GM21717 (cell line): ENCODE data around the gene SIK2.

ENCODE experiments used
- ATAC-seq: cut with Tn5 transposase; IDR thresholded peaks from one replicate; pipeline ENCODE4 v1.9.1; 2021; ENCODE audit warnings: mild to moderate bottlenecking, moderate library complexity; ENCODE audit not compliant: unreplicated experiment

The SIK2 gene

DNA sequence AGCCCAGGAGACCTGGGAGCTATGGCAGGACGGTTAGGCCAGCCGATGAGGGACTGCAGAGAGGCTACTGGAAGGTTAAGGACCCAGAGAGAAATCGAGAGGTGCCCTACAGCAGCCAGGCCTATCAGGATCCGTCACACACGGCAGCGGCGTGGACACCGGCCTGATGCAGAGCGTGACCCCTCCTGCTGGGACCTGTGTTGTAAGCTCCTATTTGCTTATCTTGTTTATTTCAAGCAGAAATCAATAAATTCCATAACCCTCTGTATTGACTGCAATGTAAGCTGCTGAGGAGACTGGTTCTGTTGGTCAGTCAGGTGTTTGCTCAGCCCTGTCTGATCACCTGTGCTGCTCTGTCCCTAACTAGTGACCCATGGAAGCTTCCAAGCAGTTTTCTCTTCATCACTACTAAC is 124.1 kb downstream of the SIK2 start:
- ATAC-seq = no peak

- ATAC-seq = no peak
Measured at GRCh38 chr11:111727431-111727830, 125.2 kb downstream of the SIK2 start.

GRCh38 chr11:111729071-111729830 is 127.0 kb downstream of the SIK2 start:
- ATAC-seq = no peak

DNA sequence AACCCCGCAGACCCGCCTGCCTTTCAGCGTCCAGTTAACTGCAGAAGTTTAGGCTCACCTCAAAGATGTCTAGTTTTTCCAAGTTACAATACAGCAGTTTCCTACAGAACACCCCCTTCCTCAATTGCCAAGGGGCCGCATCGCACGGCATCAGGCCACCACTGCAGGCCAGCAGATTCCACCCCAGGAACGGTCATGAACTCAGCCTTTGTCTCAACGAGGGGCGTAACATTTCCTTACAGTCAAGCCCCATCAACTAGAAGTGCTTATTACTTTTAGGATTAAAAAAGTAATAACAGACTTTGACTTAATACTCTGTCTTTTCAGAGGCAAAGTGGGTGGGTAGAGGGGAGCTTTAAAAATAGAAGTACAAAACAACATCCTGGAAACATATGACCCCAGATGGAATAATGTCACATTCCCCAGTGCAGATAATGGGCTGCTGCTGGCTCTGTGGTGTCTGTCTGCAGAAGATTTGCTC is 127.6 kb downstream of the SIK2 start:
- no peak for ATAC-seq

- no peak for ATAC-seq
Measured at GRCh38 chr11:111730871-111731591, 128.8 kb downstream of the SIK2 start.

GRCh38 chr11:111731821-111732220 is 129.6 kb downstream of the SIK2 start:
- ATAC-seq = no peak

DNA sequence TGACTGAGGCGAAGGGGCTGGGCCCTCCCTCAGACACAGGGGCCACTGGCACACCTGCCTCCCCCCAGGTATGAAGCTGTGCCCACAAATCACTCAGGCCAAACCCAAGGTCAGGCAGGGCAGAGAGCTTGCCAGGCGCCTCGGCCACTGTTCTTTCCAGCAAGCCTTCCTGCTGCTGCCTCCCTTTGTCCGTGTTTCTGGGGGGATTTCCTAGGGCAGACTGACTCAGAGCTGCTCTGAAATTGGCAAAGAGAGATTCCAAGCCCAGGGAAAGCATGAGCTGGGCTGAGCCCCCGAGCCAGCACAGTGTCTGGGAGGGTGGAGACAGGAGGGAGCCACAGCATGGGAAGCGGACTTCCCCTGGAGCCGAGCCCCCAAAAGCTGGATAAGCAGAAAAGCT is 130.8 kb downstream of the SIK2 start:
- ATAC-seq = no peak

- ATAC-seq = no peak
Measured at GRCh38 chr11:111733611-111734088, 131.4 kb downstream of the SIK2 start.

GRCh38 chr11:111734101-111734953 is 132.1 kb downstream of the SIK2 start:
- ATAC-seq = no peak

GRCh38 chr11:111734954-111735261 is 132.7 kb downstream of the SIK2 start:
- no peak for ATAC-seq

GRCh38 chr11:111735262-111736116 is 133.2 kb downstream of the SIK2 start:
- no peak for ATAC-seq

DNA sequence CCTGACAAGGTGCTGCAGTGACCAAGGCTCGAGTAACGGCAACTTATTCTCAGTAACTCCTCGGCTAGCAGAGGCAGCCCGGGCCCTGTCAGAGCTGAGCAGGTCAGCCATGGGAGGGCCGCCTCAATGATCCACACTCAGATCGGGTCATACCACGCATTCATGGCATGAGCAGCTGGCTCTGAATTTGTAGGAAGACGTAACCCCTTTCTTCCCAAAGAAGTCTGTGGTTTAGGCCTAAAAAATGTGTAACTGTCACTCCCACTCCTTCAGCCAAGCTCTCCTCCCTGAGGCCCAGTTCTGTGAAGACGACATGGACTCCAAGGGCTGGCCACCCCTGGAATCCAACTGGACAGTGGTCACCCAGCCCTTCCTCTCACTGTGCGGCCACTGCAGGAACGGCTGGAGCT is 133.9 kb downstream of the SIK2 start:
- ATAC-seq = no peak

DNA sequence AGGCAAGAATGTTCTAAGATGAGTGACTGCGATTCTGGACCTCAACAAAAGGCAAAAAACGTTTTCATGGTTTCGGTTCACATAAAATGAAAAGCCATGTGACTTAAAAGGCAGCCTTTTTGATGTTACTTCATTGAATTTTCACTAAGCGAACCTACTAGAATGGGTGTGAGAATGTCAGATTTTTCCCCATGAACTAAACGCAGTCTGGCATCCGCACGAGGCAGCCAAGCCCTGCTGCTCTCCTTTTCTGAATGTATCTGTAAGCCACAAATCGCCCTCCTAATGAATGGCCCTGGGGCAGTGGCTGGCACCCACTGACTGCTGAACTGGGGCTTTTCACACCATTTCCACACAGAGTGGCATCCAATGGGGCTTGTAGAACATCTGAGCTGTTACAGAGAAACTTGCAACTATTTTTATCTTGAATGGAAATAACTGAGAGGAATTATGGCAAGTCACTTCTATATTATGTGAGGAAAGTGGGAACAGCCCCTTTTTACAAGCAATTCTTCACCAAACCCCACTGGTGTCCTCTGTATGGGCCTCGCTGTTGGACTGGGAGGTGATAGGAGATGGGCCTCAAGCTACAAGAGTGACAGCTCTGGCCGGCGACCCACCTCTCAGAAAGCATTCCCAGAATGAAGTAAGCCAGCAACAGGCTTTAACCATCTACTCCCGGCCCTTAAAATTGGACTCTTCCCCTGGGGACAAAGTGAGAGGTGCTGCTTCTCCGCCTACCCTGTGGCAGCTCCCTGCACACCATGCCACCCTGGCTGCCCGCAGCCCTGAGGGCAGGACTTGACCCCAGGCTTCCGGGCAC is 134.6 kb downstream of the SIK2 start:
- no peak for ATAC-seq

DNA sequence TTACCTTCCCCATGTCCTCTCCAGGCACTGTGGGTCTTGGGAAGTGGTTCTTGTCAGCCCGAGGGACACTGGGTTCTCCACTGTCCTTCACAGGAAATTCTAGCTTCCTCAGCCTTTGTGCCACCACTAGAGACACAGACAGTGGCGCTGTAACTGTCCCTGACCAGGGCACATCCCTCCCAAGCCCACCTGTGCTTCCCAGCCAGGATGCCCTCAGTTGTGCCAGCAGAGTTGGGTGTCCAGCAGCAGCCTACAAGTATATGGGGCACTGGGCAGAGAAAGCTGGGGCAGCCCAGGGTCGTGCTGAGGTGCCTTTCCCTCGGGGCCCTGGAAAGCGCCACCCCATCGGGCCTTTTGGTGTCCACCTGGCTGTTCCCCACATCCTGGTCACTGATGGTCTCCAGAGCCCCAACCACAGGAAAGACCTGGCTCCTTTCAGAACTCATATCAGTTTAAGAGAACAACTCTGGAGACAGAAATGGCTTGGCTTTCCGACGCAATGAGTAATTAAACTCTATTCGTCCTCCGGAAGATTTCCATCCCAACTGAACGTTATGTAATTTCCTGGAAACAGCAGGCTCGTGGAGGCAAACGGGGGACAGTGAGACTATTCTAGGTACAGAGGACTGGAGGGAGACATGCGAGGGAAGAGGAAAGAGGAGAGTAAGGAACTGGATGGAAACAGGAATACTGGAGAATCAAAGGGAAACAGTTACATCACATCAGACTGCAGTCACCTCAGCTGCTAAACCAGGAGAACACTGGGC is 135.4 kb downstream of the SIK2 start:
- ATAC-seq = no peak

GRCh38 chr11:111739299-111739698 is 137.1 kb downstream of the SIK2 start:
- ATAC-seq = no peak

DNA sequence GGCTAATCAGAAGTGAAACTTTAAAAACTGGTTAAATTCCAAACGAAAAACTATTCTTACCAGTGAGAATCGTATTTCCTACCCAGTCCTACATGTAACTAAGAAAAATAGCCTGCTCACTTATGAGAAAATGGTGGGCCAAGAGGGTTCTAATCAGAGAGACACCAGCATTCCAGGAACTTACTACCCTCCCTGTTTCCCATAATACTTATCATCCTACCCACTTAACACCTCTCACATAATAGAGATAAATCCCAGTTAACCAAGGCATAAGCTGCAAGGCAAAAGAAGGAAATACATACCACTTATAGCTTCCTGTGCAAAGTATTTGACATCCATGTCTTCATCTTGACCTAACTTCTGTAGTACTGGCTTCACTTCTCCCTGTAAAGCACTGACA is 139.5 kb downstream of the SIK2 start:
- ATAC-seq = no peak

- ATAC-seq = no peak
Measured at GRCh38 chr11:111743700-111744099, 141.5 kb downstream of the SIK2 start.

GRCh38 chr11:111745719-111746504 is 143.7 kb downstream of the SIK2 start:
- no peak for ATAC-seq
